Natural killer cell (primary cell): ENCODE data around the gene TMTC2. TPM values are rescaled to one million over a fixed set of nuclear protein-coding genes. Genes with fewer than 3 reads are reported as not detected.

Experiments
- ATAC-seq, 3 donors: fragments of 150-1000 bp in 2 of 3; fragments of 200-7000 bp in 1 of 3; cut with Tn5 transposase; 1 replicate in 1 of 3; 2 replicates in 2 of 3; pipeline ENCODE4 v1.10.0; 2021; ENCODE audit warnings: mild to moderate bottlenecking in 2 of 3, moderate library complexity in 2 of 3
- DNase-seq, 2 donors: peaks; one replicate each; pipeline versions ENCODE4 v3.0.0 to v3.0.0-alpha.2; 2013 to 2021; ENCODE audit warnings: mixed read lengths in 1 of 2
- H3K27ac ChIP-seq: one replicate; pipeline ENCODE4 v1.5.1; 2013; ENCODE audit warnings: mild to moderate bottlenecking, low read length
- H3K27me3 ChIP-seq: one replicate; pipeline ENCODE4 v1.6.1; 2013; ENCODE audit warnings: low read length; ENCODE audit not compliant: control insufficient read depth, insufficient read depth
- H3K36me3 ChIP-seq: one replicate; pipeline ENCODE4 v1.6.1; 2013; ENCODE audit warnings: low read length; ENCODE audit not compliant: control insufficient read depth, insufficient read depth
- H3K4me1 ChIP-seq: one replicate; pipeline ENCODE4 v1.6.1; 2013; ENCODE audit warnings: low read length; ENCODE audit not compliant: control insufficient read depth, insufficient read depth
- H3K4me3 ChIP-seq: one replicate; pipeline ENCODE4 v1.5.1; 2013; ENCODE audit warnings: low read length
- H3K9me3 ChIP-seq: one replicate; pipeline ENCODE4 v1.6.1; 2013; ENCODE audit warnings: low read length; ENCODE audit not compliant: control insufficient read depth, insufficient read depth
- H3K27ac Mint-ChIP-seq, 2 donors: one replicate each; pipeline ENCODE4 v1.8.0; 2022; ENCODE audit warnings: mild to moderate bottlenecking in 2 of 2, mixed read lengths in 2 of 2, moderate library complexity in 1 of 2
- H3K27me3 Mint-ChIP-seq, 2 donors: one replicate each; pipeline ENCODE4 v1.8.0; 2022; ENCODE audit warnings: low read depth in 2 of 2, mixed read lengths in 2 of 2
- H3K36me3 Mint-ChIP-seq: one replicate; pipeline ENCODE4 v1.8.0; 2022; ENCODE audit warnings: mixed read lengths
- H3K4me1 Mint-ChIP-seq, 2 donors: one replicate each; pipeline ENCODE4 v1.8.0; 2022; ENCODE audit warnings: mixed read lengths in 2 of 2
- H3K4me3 Mint-ChIP-seq: one replicate; pipeline ENCODE4 v1.8.0; 2022; ENCODE audit warnings: mild to moderate bottlenecking, moderate library complexity, mixed read lengths
- H3K9me3 Mint-ChIP-seq, 2 donors: one replicate each; pipeline ENCODE4 v1.8.0; 2022; ENCODE audit warnings: mixed read lengths in 2 of 2
- WGBS: methylation state at CpG from one replicate; pipeline ENCODE4 v1.1.7; 2013; ENCODE audit warnings: missing lambda C conversion rate; ENCODE audit not compliant: insufficient coverage; 5-methylcytosine and 5-hydroxymethylcytosine counted together
- intact Hi-C: fragments of 100-400 bp; cut with micrococcal nuclease; formaldehyde crosslinking; loops from one replicate; pipeline ENCODE4 v1.14.2; 2022
- total RNA-seq, 4 donors: library from RNA; stranded (reverse); fragments of 120-200 nt in 1 of 4; gene quantifications; one replicate each; pipeline versions ENCODE4 v1.2.3 to v1.2.4, GENCODE V29; 2013 to 2022
- TF ChIP-seq, protein P1 (sequence below): fragments of 200-600 bp; IDR thresholded peaks from one replicate; pipeline ENCODE4 v1.8.0; 2022; ENCODE audit warnings: antibody characterized with exemption

Gene TMTC2
- total RNA-seq, 3 donors from 2014 or later (not counting 1 experiment from before 2014, with no cell fraction given) = 1.4 to 2.3 (median 1.6) TPM

DNA sequence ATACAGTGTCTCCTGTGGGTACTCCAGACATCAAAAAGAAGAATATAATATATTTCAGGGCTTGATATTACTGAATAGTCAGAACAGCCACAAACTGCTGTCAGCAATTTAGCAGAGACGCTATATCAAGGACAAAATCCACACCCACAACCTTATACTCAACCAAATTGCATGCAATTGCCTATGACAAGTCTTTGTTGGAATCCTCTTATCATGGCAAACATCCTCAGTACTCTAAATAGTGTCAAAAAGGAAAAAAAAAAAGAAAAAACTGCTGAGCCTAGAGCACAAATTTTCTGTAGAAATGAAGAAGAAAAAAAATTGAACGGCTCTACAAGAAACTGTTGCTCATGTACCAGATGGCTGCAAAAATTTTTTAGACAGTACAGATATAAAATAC lies 485.7 kb downstream of the TMTC2 start:
- H3K27me3 Mint-ChIP-seq = no peaks in the 10 kb centered on the region
- Histone ChIP-seq H3K27ac (no peak overlapping the region), H3K9me3 (no peaks in the 10 kb centered on the region), H3K4me1 (no peaks in the 10 kb centered on the region), H3K4me3 (no peak overlapping the region), H3K27me3 (no peaks in the 10 kb centered on the region), H3K36me3 (no peaks in the 10 kb centered on the region)
- H3K9me3 Mint-ChIP-seq = peaks cover 7 to 16% of the 10 kb centered on the region in 2 donors
- ATAC-seq = no peak
- H3K4me1 Mint-ChIP-seq = no peaks in the 10 kb centered on the region
- TF ChIP-seq, protein P1, sequence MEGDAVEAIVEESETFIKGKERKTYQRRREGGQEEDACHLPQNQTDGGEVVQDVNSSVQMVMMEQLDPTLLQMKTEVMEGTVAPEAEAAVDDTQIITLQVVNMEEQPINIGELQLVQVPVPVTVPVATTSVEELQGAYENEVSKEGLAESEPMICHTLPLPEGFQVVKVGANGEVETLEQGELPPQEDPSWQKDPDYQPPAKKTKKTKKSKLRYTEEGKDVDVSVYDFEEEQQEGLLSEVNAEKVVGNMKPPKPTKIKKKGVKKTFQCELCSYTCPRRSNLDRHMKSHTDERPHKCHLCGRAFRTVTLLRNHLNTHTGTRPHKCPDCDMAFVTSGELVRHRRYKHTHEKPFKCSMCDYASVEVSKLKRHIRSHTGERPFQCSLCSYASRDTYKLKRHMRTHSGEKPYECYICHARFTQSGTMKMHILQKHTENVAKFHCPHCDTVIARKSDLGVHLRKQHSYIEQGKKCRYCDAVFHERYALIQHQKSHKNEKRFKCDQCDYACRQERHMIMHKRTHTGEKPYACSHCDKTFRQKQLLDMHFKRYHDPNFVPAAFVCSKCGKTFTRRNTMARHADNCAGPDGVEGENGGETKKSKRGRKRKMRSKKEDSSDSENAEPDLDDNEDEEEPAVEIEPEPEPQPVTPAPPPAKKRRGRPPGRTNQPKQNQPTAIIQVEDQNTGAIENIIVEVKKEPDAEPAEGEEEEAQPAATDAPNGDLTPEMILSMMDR = no peak
- no peak for DNase-seq
- H3K4me3 Mint-ChIP-seq = no peak overlapping the region
- H3K27ac Mint-ChIP-seq = no peak overlapping the region
- intact Hi-C loops = no loop called here
- WGBS = 100% methylated on average over 2 of the region's 2 CpGs
- no peaks in the 10 kb centered on the region for H3K36me3 Mint-ChIP-seq

DNA sequence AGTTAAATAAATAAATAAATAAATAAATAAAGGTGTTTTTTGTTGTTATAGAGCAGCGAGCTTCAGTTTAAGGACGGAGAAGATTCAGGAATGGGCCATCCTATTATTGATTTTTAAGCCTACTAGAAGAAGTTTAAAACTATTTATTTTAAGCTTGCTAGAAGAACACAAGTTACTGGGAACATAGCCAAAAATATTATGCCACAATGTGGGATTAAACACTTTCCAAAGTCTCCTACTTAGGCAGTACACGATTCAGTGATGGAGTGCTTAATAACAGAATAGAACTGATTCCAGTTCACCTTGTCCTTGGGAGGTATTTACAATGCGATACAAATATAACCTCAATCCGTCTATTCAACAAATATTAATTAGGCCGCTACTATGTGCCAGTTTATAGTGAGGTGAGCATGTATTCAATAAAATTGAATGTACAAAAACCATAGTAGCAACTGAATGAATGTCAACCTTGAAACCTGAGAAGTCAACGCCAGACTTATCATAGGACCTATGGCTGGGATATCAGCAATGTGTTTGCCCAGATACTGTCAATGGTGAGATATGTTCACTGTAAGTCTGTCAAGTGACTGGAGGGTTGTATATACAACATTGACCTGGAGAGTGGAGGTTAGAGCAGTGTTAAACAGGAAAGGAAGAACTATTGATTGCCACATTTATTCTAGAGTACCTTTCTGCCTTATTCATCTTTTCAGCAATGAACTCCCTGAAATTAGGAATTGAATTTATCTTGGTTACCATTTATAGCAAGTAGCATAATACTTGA lies 486.4 kb downstream of the TMTC2 start:
- intact Hi-C loops = no loop called here
- ATAC-seq = no peak
- H3K9me3 Mint-ChIP-seq = peaks cover 7 to 15% of the 10 kb centered on the region in 2 donors
- H3K27me3 Mint-ChIP-seq = no peaks in the 10 kb centered on the region
- H3K9me3 ChIP-seq = no peaks in the 10 kb centered on the region
- no peak overlapping the region for H3K4me3 Mint-ChIP-seq
- H3K4me3 ChIP-seq = no peak overlapping the region
- H3K4me1 Mint-ChIP-seq = no peaks in the 10 kb centered on the region
- no peak overlapping the region for H3K27ac ChIP-seq
- H3K36me3 ChIP-seq = no peaks in the 10 kb centered on the region
- no peaks in the 10 kb centered on the region for H3K4me1 ChIP-seq
- H3K27ac Mint-ChIP-seq = no peak overlapping the region
- H3K36me3 Mint-ChIP-seq = no peaks in the 10 kb centered on the region
- H3K27me3 ChIP-seq = no peaks in the 10 kb centered on the region
- no peak for DNase-seq
- TF ChIP-seq, protein P1 = no peak
- 78% methylated on average over 3 of the region's 7 CpGs for WGBS

DNA sequence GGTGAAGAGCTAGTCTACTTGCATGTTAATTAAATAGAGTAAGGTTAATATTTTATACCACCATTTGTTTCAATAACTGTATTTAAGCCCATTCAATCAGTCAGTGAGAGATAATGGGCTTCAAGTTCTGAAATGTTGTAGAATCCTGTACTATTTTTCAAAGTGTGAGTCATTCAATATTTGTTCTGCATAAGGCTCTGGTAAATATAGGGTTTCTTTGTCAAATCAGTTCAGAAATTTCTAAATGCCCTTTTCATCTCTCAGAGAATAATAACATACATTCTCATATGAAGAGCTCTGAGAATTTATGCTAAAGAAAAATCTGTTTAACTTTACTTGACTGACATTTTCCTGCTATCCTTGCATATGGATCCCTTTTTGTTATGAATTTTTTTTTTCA lies 493.3 kb downstream of the TMTC2 start:
- Mint-ChIP-seq H3K4me1 (no peaks in the 10 kb centered on the region), H3K4me3 (no peak overlapping the region), H3K36me3 (no peaks in the 10 kb centered on the region), H3K9me3 (peaks cover 8% of the 10 kb centered on the region in 2 donors), H3K27ac (no peak overlapping the region), H3K27me3 (no peaks in the 10 kb centered on the region)
- H3K27ac ChIP-seq = no peak overlapping the region
- no peaks in the 10 kb centered on the region for H3K36me3 ChIP-seq
- H3K9me3 ChIP-seq = no peaks in the 10 kb centered on the region
- no peaks in the 10 kb centered on the region for H3K27me3 ChIP-seq
- no peak for ATAC-seq
- no peak overlapping the region for H3K4me3 ChIP-seq
- DNase-seq = no peak
- TF ChIP-seq, protein P1 = no peak
- H3K4me1 ChIP-seq = no peaks in the 10 kb centered on the region
- intact Hi-C loops = no loop called here

DNA sequence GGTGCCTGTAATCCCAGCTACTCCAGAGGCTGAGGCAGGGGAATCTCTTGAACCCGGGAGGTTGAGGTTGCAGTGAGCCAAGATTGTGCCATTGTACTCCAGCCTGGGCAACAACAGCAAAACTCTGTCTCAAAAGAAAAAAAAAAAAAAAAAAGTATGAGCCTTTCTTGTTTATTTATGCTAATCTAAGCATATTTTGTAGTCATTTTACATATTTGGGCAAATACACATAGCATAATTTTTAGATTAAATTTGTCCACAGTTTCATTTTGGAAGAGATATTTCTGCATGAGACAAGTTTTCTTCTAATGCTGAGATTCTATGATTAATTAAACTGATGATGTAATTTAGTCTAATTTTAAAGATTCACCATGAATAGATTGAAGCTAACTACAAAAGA lies 494.4 kb downstream of the TMTC2 start:
- 70% methylated on average over 1 of the region's 1 CpG for WGBS
- ATAC-seq = no peak
- no peak overlapping the region for H3K4me3 ChIP-seq
- no peaks in the 10 kb centered on the region for H3K4me1 ChIP-seq
- Mint-ChIP-seq H3K4me1 (no peaks in the 10 kb centered on the region), H3K9me3 (peaks cover 4 to 6% of the 10 kb centered on the region in 2 donors), H3K36me3 (no peaks in the 10 kb centered on the region), H3K27ac (no peak overlapping the region), H3K4me3 (no peak overlapping the region), H3K27me3 (no peaks in the 10 kb centered on the region)
- intact Hi-C loops = no loop called here
- H3K27me3 ChIP-seq = no peaks in the 10 kb centered on the region
- no peaks in the 10 kb centered on the region for H3K9me3 ChIP-seq
- no peak overlapping the region for H3K27ac ChIP-seq
- TF ChIP-seq, protein P1 = no peak
- DNase-seq = no peak
- H3K36me3 ChIP-seq = no peaks in the 10 kb centered on the region
